Heart left ventricle (tissue), 16 donors: Measurements from ENCODE around the gene RIPPLY2. TPM values are rescaled to one million over a fixed set of nuclear protein-coding genes. Genes with fewer than 3 reads are reported as not detected.

Experiments
- ATAC-seq, 4 donors: fragments of 200-7000 bp; cut with Tn5 transposase; one replicate each; pipeline ENCODE4 v1.9.1; 2020 to 2022; ENCODE audit warnings: moderate library complexity in 4 of 4, mild to moderate bottlenecking in 3 of 4, moderate number of reproducible peaks in 1 of 4
- DNase-seq, 5 donors: peaks; one replicate each; pipeline ENCODE4 v3.0.0-alpha.2; 2020
- H3K27ac ChIP-seq, 12 donors: fragments of 200-600 bp; sonication (generic) in 4 of 12; one replicate each; pipeline versions ENCODE4 v1.5.0 to v1.8.0; 2016 to 2022; ENCODE audit warnings: mild to moderate bottlenecking in 2 of 12
- H3K27me3 ChIP-seq, 9 donors: fragments of 200-600 bp; sonication (generic) in 2 of 9; one replicate each; pipeline versions ENCODE4 v1.5.1 to v1.8.0; 2016 to 2022; ENCODE audit warnings: mild to moderate bottlenecking in 3 of 9
- H3K36me3 ChIP-seq, 9 donors: fragments of 200-600 bp; sonication (generic) in 2 of 9; one replicate each; pipeline versions ENCODE4 v1.5.0 to v1.8.0; 2018 to 2022; ENCODE audit warnings: mild to moderate bottlenecking in 2 of 9
- H3K4me1 ChIP-seq, 12 donors: fragments of 200-600 bp; sonication (generic) in 4 of 12; one replicate each; pipeline versions ENCODE4 v1.5.0 to v1.8.0; 2016 to 2022; ENCODE audit warnings: mild to moderate bottlenecking in 3 of 12
- H3K4me3 ChIP-seq, 12 donors: fragments of 200-600 bp; sonication (generic) in 4 of 12; one replicate each; pipeline versions ENCODE4 v1.5.0 to v1.8.0; 2017 to 2022; ENCODE audit warnings: mild to moderate bottlenecking in 9 of 12, moderate library complexity in 4 of 12
- H3K9me3 ChIP-seq, 12 donors: fragments of 200-600 bp; sonication (generic) in 4 of 12; one replicate each; pipeline versions ENCODE4 v1.5.0 to v1.8.0; 2016 to 2022; ENCODE audit warnings: mild to moderate bottlenecking in 1 of 12
- POLR2A ChIP-seq, 2 donors: fragments of 450-650 bp; IDR thresholded peaks; one replicate each; pipeline ENCODE4 v1.6.1; 2017; ENCODE audit warnings: antibody characterized with exemption in 2 of 2, mild to moderate bottlenecking in 2 of 2, moderate library complexity in 2 of 2
- WGBS, 4 donors: extraction: QIAGEN DNeasy Blood & Tissue Kit in 2 of 4; methylation state at CpG; one replicate each; pipeline versions ENCODE4 v1.1.5 to v1.1.7; 2013 to 2018; 5-methylcytosine and 5-hydroxymethylcytosine counted together
- intact Hi-C, 10 donors: fragments of 100-400 bp; cut with DNase I; formaldehyde crosslinking; loops; one replicate each; pipeline versions ENCODE4 v1.11.1 to v1.14.2; 2022
- polyA plus RNA-seq, 2 donors: library from polyadenylated mRNA; stranded (reverse); fragments of 200-250 nt; gene quantifications; one replicate each; pipeline ENCODE4 v1.2.3, GENCODE V29; 2013
- total RNA-seq, 9 donors: library from RNA; depleted of rRNA in 2 of 9; stranded (reverse); fragments of >200 nt in 2 of 9; fragmentation: NEBNext Ultra II Directional in 3 of 9; extraction: Animal tissue kit (Norgen Biotek cat#: 25700) in 3 of 9; gene quantifications; one replicate each; pipeline versions ENCODE4 v1.1.0 to v1.2.4, GENCODE V29; 2016 to 2023
- TF ChIP-seq, protein P1 (sequence below), 12 donors: fragments of 200-600 bp; sonication (generic) in 4 of 12; IDR thresholded peaks; one replicate each; pipeline versions ENCODE4 v1.5.0 to v1.8.0; 2018 to 2022; ENCODE audit warnings: antibody characterized with exemption in 12 of 12, mild to moderate bottlenecking in 5 of 12
- donor health status: ischemic (EF 13 %, LVEDD 7.1; RV severe dilation, severe dysfunction).
- donor health status: healthy with polysubstance abuse.
- donor health status: DM: no; HTN: yes; CAD: no.
- donor health status: DM: no; HTN: no; CAD: no.
- donor health status: ischemic (EF 25% LVEDD 6.9; RV normal size, moderate dysfunction).
- donor health status: ischemic (EF 25% LVEDD 5.7; RV mildly dilated, moderate dysfunction).
- donor health status: healthy.
- donor health status: DM: yes; HTN: yes; CAD: no.
- donor health status: ischemic (EF 35%, LVEDD 5.7; RV mildly dilated, moderate dysfunction).
- donor health status: nonischemic (EF 11% LVEDD 7.7; RV severe dilation, severe dysfunction).
- donor health status: DM: yes; HTN: yes; CAD: no.
- donor health status: PGD.
- donor health status: ischemic (EF 29% LVEDD 5.4; RV normal size, mild dysfunction).
- donor health status: nonischemic (EF 23%, LVEDD 6.1; RV moderate dilation, normal function).

Gene RIPPLY2
- total and polyA plus RNA-seq, 11 donors: not detected

DNA sequence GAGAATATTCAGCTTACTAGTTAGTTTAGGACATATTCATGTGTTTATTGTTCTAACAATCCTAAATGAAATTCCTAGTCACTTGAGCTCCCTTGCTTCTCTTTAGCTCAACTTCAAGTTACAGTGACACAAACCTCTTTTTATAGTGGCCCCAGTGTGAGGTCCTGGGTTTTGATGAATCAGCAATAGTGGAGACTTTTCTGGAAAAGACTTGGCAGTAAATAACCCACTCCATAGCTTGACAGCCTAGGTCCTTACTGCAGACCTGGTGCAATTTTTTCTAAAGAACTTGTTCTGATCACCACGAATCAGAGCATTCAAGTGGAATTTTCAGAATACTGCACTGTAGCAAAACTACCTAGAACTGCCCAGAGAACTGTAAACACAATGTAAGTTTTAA is 6.9 kb upstream of the RIPPLY2 start:
- TF ChIP-seq POLR2A (IDR thresholded peaks at IDR 0.05): no peak
- TF ChIP-seq, protein P1, sequence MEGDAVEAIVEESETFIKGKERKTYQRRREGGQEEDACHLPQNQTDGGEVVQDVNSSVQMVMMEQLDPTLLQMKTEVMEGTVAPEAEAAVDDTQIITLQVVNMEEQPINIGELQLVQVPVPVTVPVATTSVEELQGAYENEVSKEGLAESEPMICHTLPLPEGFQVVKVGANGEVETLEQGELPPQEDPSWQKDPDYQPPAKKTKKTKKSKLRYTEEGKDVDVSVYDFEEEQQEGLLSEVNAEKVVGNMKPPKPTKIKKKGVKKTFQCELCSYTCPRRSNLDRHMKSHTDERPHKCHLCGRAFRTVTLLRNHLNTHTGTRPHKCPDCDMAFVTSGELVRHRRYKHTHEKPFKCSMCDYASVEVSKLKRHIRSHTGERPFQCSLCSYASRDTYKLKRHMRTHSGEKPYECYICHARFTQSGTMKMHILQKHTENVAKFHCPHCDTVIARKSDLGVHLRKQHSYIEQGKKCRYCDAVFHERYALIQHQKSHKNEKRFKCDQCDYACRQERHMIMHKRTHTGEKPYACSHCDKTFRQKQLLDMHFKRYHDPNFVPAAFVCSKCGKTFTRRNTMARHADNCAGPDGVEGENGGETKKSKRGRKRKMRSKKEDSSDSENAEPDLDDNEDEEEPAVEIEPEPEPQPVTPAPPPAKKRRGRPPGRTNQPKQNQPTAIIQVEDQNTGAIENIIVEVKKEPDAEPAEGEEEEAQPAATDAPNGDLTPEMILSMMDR (IDR thresholded peaks at IDR 0.05): no peak
- ATAC-seq (no peak), DNase-seq (no peak)
- Histone ChIP-seq H3K27ac (no peak overlapping the region), H3K36me3 (no peaks in the 10 kb centered on the region), H3K27me3 (peaks cover 0 to 24% (median 2%) of the 10 kb centered on the region in 9 donors), H3K4me1 (no peaks in the 10 kb centered on the region), H3K9me3 (peaks cover 0 to 7% (median 1%) of the 10 kb centered on the region in 12 donors), H3K4me3 (no peak overlapping the region)
- intact Hi-C loops: no loop called here
- WGBS, 4 donors: 43 to 62% (median 52%) methylated on average over 1 of the region's 1 CpG

DNA sequence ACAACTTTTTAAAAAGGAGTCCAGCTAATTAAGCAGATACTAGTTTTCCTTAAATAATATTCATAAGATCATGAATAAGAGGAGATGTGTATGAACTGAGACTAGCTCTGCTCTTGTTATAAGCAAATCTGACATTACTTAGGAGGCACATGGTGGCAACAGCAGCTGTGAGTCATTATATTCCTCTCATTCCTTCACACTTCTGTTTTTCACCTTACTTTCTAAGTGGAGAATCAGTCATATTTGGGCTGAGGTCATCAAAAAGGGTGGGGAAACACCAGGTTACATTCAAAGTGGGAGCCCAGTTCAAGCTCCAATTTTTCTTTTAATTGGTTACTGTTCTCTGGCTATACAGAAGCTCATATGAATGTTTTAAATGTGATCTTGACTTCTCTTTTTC is 6.0 kb upstream of the RIPPLY2 start:
- no peaks in the 10 kb centered on the region for H3K9me3 ChIP-seq
- DNase-seq (no peak), ATAC-seq (no peak)
- no peaks in the 10 kb centered on the region for H3K4me1 ChIP-seq
- no peaks in the 10 kb centered on the region for H3K36me3 ChIP-seq
- H3K4me3 ChIP-seq: no peak overlapping the region
- TF ChIP-seq, protein P1 (IDR thresholded peaks at IDR 0.05): no peak
- no peak for TF ChIP-seq POLR2A (IDR thresholded peaks at IDR 0.05)
- intact Hi-C loops: no loop called here
- peaks cover 0 to 33% (median 8%) of the 10 kb centered on the region in 9 donors for H3K27me3 ChIP-seq
- no peak overlapping the region for H3K27ac ChIP-seq

DNA sequence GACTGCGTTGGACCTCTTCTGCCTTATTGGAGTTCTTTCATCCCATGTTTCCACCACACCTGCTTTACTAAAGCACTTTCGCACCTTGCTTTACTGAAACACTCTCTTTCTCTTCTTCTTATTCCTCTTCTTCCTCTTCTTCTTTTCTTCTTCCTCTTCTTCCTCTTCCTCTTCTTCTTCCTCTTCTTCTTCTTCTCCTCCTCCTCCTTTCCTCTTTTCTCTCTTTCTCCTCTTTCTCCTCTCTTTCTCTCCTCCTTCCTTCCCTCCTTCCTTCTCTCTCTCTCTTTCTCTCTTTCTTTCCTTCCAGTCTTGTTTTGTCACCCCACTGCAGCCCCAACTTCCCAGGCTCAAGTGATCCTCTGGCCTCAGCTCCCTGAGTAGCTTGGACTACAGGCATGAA is 4.0 kb upstream of the RIPPLY2 start:
- no peak for DNase-seq
- Histone ChIP-seq H3K36me3 (no peaks in the 10 kb centered on the region), H3K4me1 (peaks cover 0 to 14% (median 3%) of the 10 kb centered on the region in 12 donors), H3K4me3 (no peak overlapping the region), H3K27ac (no peak overlapping the region), H3K27me3 (peaks cover 0 to 52% (median 25%) of the 10 kb centered on the region in 9 donors), H3K9me3 (no peaks in the 10 kb centered on the region)
- intact Hi-C loops: no loop called here
- WGBS, 4 donors: 65 to 75% (median 70%) methylated on average over 2 of the region's 2 CpGs
- ATAC-seq: no peak
- no peak for TF ChIP-seq POLR2A (IDR thresholded peaks at IDR 0.05)
- TF ChIP-seq, protein P1 (IDR thresholded peaks at IDR 0.05): no peak

DNA sequence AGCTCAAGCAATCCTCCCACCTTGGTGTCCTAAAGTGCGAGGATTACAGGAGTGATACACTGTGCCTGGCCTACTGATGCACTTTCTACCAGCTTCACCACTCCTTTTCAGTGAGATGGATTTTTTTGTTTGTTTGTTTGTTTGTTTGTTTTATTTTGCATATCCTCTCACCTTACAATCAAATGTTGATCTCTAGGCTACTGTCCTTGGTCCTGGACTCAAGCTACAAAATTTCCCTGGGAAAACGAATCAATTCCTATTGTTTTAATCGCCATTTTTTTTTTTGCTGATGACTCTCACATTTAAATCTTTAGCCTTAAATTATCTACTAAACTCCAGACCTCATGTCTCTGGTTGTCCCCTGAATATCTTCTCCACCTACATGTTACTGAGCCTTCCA is 3.5 kb upstream of the RIPPLY2 start:
- Histone ChIP-seq H3K9me3 (no peaks in the 10 kb centered on the region), H3K27me3 (peaks cover 0 to 55% (median 27%) of the 10 kb centered on the region in 9 donors), H3K36me3 (no peaks in the 10 kb centered on the region), H3K4me3 (no peak overlapping the region), H3K27ac (no peak overlapping the region), H3K4me1 (peaks cover 0 to 14% (median 3%) of the 10 kb centered on the region in 12 donors)
- DNase-seq: no peak
- WGBS, 4 donors: 73 to 85% (median 79%) methylated on average over 3 of the region's 3 CpGs
- TF ChIP-seq, protein P1 (IDR thresholded peaks at IDR 0.05): no peak
- TF ChIP-seq POLR2A (IDR thresholded peaks at IDR 0.05): no peak
- no peak for ATAC-seq
- intact Hi-C loops: no loop called here
